PFSK-1 (cell line): ENCODE measurements around the gene ANO1.

ENCODE experiments used
- POLR2AphosphoS5 ChIP-seq: IDR thresholded peaks from 2 replicates; pipeline ENCODE4 v1.6.1; 2012; ENCODE audit warnings: low read depth, mild to moderate bottlenecking, control low read depth, low read length, moderate library complexity
- TF ChIP-seq, protein P1 (sequence below), 2 experiments: IDR thresholded peaks; 2 replicates each; pipeline versions ENCODE4 v1.6.1 to v1.8.0; 2011 to 2012; ENCODE audit warnings: low read depth in 2 of 2, low read length in 2 of 2, control low read depth in 1 of 2, inconsistent platforms in 1 of 2, mild to moderate bottlenecking in 1 of 2, moderate library complexity in 1 of 2; ENCODE audit not compliant: insufficient read depth in 1 of 2

GRCh38 chr11:70109903-70110302 is 31.8 kb downstream of the ANO1 start:
- no peak for TF ChIP-seq POLR2AphosphoS5
- TF ChIP-seq, protein P1, sequence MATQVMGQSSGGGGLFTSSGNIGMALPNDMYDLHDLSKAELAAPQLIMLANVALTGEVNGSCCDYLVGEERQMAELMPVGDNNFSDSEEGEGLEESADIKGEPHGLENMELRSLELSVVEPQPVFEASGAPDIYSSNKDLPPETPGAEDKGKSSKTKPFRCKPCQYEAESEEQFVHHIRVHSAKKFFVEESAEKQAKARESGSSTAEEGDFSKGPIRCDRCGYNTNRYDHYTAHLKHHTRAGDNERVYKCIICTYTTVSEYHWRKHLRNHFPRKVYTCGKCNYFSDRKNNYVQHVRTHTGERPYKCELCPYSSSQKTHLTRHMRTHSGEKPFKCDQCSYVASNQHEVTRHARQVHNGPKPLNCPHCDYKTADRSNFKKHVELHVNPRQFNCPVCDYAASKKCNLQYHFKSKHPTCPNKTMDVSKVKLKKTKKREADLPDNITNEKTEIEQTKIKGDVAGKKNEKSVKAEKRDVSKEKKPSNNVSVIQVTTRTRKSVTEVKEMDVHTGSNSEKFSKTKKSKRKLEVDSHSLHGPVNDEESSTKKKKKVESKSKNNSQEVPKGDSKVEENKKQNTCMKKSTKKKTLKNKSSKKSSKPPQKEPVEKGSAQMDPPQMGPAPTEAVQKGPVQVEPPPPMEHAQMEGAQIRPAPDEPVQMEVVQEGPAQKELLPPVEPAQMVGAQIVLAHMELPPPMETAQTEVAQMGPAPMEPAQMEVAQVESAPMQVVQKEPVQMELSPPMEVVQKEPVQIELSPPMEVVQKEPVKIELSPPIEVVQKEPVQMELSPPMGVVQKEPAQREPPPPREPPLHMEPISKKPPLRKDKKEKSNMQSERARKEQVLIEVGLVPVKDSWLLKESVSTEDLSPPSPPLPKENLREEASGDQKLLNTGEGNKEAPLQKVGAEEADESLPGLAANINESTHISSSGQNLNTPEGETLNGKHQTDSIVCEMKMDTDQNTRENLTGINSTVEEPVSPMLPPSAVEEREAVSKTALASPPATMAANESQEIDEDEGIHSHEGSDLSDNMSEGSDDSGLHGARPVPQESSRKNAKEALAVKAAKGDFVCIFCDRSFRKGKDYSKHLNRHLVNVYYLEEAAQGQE (IDR thresholded peaks at IDR 0.05; ENCODE audit: insufficient read depth in 1 of 2, low read depth in 2 of 2, low read length in 2 of 2): no peak
